Measurements from ENCODE around the gene AADACL4. TPM values are rescaled to one million over a fixed set of nuclear protein-coding genes. Genes with fewer than 3 reads are reported as not detected.

AADACL4 gene
- total RNA-seq, 5 donors from 2014 or later (not counting 1 experiment from before 2014, with no cell fraction given) = not detected

GRCh38 chr1:12618965-12619791, 24.7 kb upstream of the AADACL4 start:
- H3K9me3 ChIP-seq = no peaks in the 10 kb centered on the region
- H3K4me1 Mint-ChIP-seq = peaks cover 43 to 56% (median 53%) of the 10 kb centered on the region in 3 donors
- H3K4me1 ChIP-seq (ENCODE audit: control insufficient read depth in 1 of 2, extremely low read depth in 1 of 2, insufficient read depth in 2 of 2, low read length in 2 of 2) = peaks cover 14 to 62% of the 10 kb centered on the region in 2 experiments
- ATAC-seq (replicated peaks in 1 of 4) (peak; percentile 31 to 53 (median 52)), DNase-seq (peak in 27 of 35 experiments; percentile 16 to 74 (median 38))
- POLR2A ChIA-PET = interaction anchor here in 1 of 2 donors (1.0 kb wide), 1 partner anchor 15 kb away, joined by 3 read pairs; no protein-coding TSS in a partner anchor
- peak overlapping the region; percentile 67 for H3K27ac ChIP-seq (ENCODE audit: low read length)
- no peaks in the 10 kb centered on the region for H3K9me3 Mint-ChIP-seq
- H3K4me3 ChIP-seq (ENCODE audit: control insufficient read depth in 1 of 2, extremely low read depth in 1 of 2, low read length in 1 of 2) = peak overlapping the region; percentile 87 to 95
- H3K27me3 ChIP-seq (replicated peaks in 1 of 2; ENCODE audit: control insufficient read depth in 2 of 2, extremely low read depth in 1 of 2, insufficient read depth in 2 of 2, low read length in 1 of 2) = peaks cover 0 to 16% of the 10 kb centered on the region in 2 experiments
- H3K36me3 ChIP-seq (ENCODE audit: control insufficient read depth in 2 of 2, extremely low read depth in 1 of 2, insufficient read depth in 1 of 2, low read length in 1 of 2) = no peaks in the 10 kb centered on the region
- H3K4me3 Mint-ChIP-seq = peak overlapping the region; percentile 97 to 99 (median 98)
- peaks cover 0 to 2% of the 10 kb centered on the region in 2 donors for H3K27me3 Mint-ChIP-seq
- H3K36me3 Mint-ChIP-seq = peaks cover 4% of the 10 kb centered on the region
- CTCF ChIA-PET = interaction anchor here (0.7 to 8.0 kb wide), 9 partner anchors 15 to 346 kb away, joined by 3 to 47 read pairs (median 4); no protein-coding TSS in a partner anchor
- peak overlapping the region; percentile 90 to 97 for H3K27ac Mint-ChIP-seq
- WGBS (ENCODE audit: insufficient coverage) = under 1% methylated on average over 18 of the region's 30 CpGs

DNA sequence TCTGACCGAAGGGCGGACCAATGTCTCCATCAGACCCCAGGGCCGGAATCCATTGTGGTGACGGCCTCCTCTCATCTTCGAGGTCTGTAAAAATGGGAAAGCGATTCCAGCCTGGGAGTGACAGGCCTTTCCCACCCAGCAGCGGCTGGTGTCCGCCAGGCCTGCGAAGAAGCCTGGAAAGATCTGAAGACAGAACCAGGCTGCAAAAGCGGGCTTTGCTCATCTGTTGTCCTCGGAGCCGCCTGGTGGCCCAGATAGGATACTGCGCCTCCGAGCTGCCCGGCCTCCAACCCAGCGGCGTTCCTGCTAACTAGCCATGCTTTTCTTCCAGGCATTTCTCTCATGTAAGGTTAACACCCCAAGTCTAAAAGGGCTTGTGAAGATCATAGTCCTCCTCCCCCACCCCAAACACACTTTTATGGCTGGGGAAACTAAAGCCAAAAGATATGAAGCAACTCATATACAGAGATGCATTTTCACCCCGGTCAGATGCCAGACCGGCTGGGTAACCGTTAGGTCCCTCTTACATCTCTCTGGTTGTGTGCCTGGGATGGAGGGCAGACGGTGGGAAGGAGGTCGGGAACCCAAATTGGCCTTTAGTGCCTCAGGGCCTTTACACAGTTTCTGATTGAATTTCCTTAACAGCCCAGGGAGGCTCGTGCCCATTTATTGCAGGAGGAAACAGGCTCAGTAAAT, 23.9 kb upstream of the AADACL4 start:
- peak; percentile 48 to 86 (median 70) for DNase-seq
- ATAC-seq (replicated peaks in 1 of 4) = peak; percentile 39 to 59 (median 46)
- H3K4me3 Mint-ChIP-seq = peak overlapping the region; percentile 97 to 99 (median 98)
- H3K36me3 ChIP-seq (ENCODE audit: control insufficient read depth in 2 of 2, extremely low read depth in 1 of 2, insufficient read depth in 1 of 2, low read length in 1 of 2) = no peaks in the 10 kb centered on the region
- H3K9me3 ChIP-seq = no peaks in the 10 kb centered on the region
- H3K27ac Mint-ChIP-seq = peak overlapping the region; percentile 72 to 76
- POLR2A ChIA-PET = no interaction called here
- H3K4me3 ChIP-seq (ENCODE audit: control insufficient read depth in 1 of 2, extremely low read depth in 1 of 2, low read length in 1 of 2) = peak overlapping the region; percentile 44 to 87
- WGBS (ENCODE audit: insufficient coverage) = under 1% methylated on average over 14 of the region's 23 CpGs
- CTCF ChIA-PET = interaction anchor here (0.5 to 8.0 kb wide), 5 partner anchors 15 to 305 kb away, joined by 3 to 47 read pairs (median 3); no protein-coding TSS in a partner anchor
- peaks cover 0 to 2% of the 10 kb centered on the region in 2 donors for H3K27me3 Mint-ChIP-seq
- H3K4me1 ChIP-seq (ENCODE audit: control insufficient read depth in 1 of 2, extremely low read depth in 1 of 2, insufficient read depth in 2 of 2, low read length in 2 of 2) = peaks cover 11 to 57% of the 10 kb centered on the region in 2 experiments
- no peaks in the 10 kb centered on the region for H3K36me3 Mint-ChIP-seq
- H3K27ac ChIP-seq (ENCODE audit: low read length) = no peak overlapping the region
- peaks cover 36 to 49% (median 45%) of the 10 kb centered on the region in 3 donors for H3K4me1 Mint-ChIP-seq
- H3K9me3 Mint-ChIP-seq = no peaks in the 10 kb centered on the region
- H3K27me3 ChIP-seq (replicated peaks in 1 of 2; ENCODE audit: control insufficient read depth in 2 of 2, extremely low read depth in 1 of 2, insufficient read depth in 2 of 2, low read length in 1 of 2) = peaks cover 0 to 16% of the 10 kb centered on the region in 2 experiments

- DNase-seq = peak in 6 of 35 experiments; percentile 10 to 55 (median 15)
- ATAC-seq (replicated peaks in 1 of 4) = no peak
- Histone ChIP-seq H3K9me3 (no peaks in the 10 kb centered on the region), H3K4me3 (ENCODE audit: control insufficient read depth in 1 of 2, extremely low read depth in 1 of 2, low read length in 1 of 2) (no peak overlapping the region), H3K27ac (ENCODE audit: low read length) (no peak overlapping the region), H3K36me3 (ENCODE audit: control insufficient read depth in 2 of 2, extremely low read depth in 1 of 2, insufficient read depth in 1 of 2, low read length in 1 of 2) (no peaks in the 10 kb centered on the region), H3K27me3 (replicated peaks in 1 of 2; ENCODE audit: control insufficient read depth in 2 of 2, extremely low read depth in 1 of 2, insufficient read depth in 2 of 2, low read length in 1 of 2) (peaks cover 0 to 16% of the 10 kb centered on the region in 2 experiments), H3K4me1 (ENCODE audit: control insufficient read depth in 1 of 2, extremely low read depth in 1 of 2, insufficient read depth in 2 of 2, low read length in 2 of 2) (peaks cover 7 to 52% of the 10 kb centered on the region in 2 experiments)
- Mint-ChIP-seq H3K27ac (peak overlapping the region; percentile 72 to 76), H3K9me3 (no peaks in the 10 kb centered on the region), H3K4me1 (peaks cover 30 to 44% (median 40%) of the 10 kb centered on the region in 3 donors), H3K36me3 (no peaks in the 10 kb centered on the region), H3K4me3 (peak overlapping the region; percentile 97 to 99 (median 98)), H3K27me3 (peaks cover 0 to 2% of the 10 kb centered on the region in 2 donors)
- ChIA-PET CTCF (interaction anchor here (0.5 to 8.0 kb wide), 4 partner anchors 16 to 236 kb away, joined by 3 to 47 read pairs (median 3); no protein-coding TSS in a partner anchor), POLR2A (no interaction called here)
- WGBS (ENCODE audit: insufficient coverage) = no CpG with 5 or more reads among the region's 4 CpGs
Observed at GRCh38 chr1:12620488-12620865, 23.4 kb upstream of the AADACL4 start.

- no peak overlapping the region for H3K4me3 ChIP-seq (ENCODE audit: control insufficient read depth in 1 of 2, extremely low read depth in 1 of 2, low read length in 1 of 2)
- peaks cover 0 to 2% of the 10 kb centered on the region in 2 donors for H3K27me3 Mint-ChIP-seq
- WGBS (ENCODE audit: insufficient coverage) = 89% methylated on average over 7 of the region's 8 CpGs
- peaks cover 26 to 39% (median 35%) of the 10 kb centered on the region in 3 donors for H3K4me1 Mint-ChIP-seq
- DNase-seq = no peak
- no peak overlapping the region for H3K27ac ChIP-seq (ENCODE audit: low read length)
- H3K36me3 Mint-ChIP-seq = no peaks in the 10 kb centered on the region
- H3K36me3 ChIP-seq (ENCODE audit: control insufficient read depth in 2 of 2, extremely low read depth in 1 of 2, insufficient read depth in 1 of 2, low read length in 1 of 2) = no peaks in the 10 kb centered on the region
- H3K4me3 Mint-ChIP-seq = peak overlapping the region in 1 of 3 donors; percentile 99
- H3K27me3 ChIP-seq (replicated peaks in 1 of 2; ENCODE audit: control insufficient read depth in 2 of 2, extremely low read depth in 1 of 2, insufficient read depth in 2 of 2, low read length in 1 of 2) = peaks cover 0 to 14% of the 10 kb centered on the region in 2 experiments
- H3K9me3 Mint-ChIP-seq = no peaks in the 10 kb centered on the region
- ChIA-PET CTCF (interaction anchor here (1.0 to 8.0 kb wide), 3 partner anchors 15 to 236 kb away, joined by 3 to 47 read pairs (median 4); no protein-coding TSS in a partner anchor), POLR2A (no interaction called here)
- no peaks in the 10 kb centered on the region for H3K9me3 ChIP-seq
- H3K4me1 ChIP-seq (ENCODE audit: control insufficient read depth in 1 of 2, extremely low read depth in 1 of 2, insufficient read depth in 2 of 2, low read length in 2 of 2) = peaks cover 7 to 48% of the 10 kb centered on the region in 2 experiments
- peak overlapping the region in 1 of 2 donors; percentile 72 for H3K27ac Mint-ChIP-seq
- no peak for ATAC-seq (replicated peaks in 1 of 4)
Observed at GRCh38 chr1:12620931-12621330, 23.0 kb upstream of the AADACL4 start.

GRCh38 chr1:12621346-12622335, 22.2 kb upstream of the AADACL4 start:
- Mint-ChIP-seq H3K36me3 (no peaks in the 10 kb centered on the region), H3K4me1 (peaks cover 23 to 34% (median 32%) of the 10 kb centered on the region in 3 donors), H3K27ac (no peak overlapping the region), H3K4me3 (no peak overlapping the region), H3K27me3 (peaks cover 0 to 2% of the 10 kb centered on the region in 2 donors), H3K9me3 (no peaks in the 10 kb centered on the region)
- ChIA-PET POLR2A (no interaction called here), CTCF (interaction anchor here (1.0 to 8.0 kb wide), 4 partner anchors 15 to 237 kb away, joined by 3 to 47 read pairs (median 4); no protein-coding TSS in a partner anchor)
- Histone ChIP-seq H3K27ac (ENCODE audit: low read length) (no peak overlapping the region), H3K9me3 (no peaks in the 10 kb centered on the region), H3K36me3 (ENCODE audit: control insufficient read depth in 2 of 2, extremely low read depth in 1 of 2, insufficient read depth in 1 of 2, low read length in 1 of 2) (no peaks in the 10 kb centered on the region), H3K4me1 (ENCODE audit: control insufficient read depth in 1 of 2, extremely low read depth in 1 of 2, insufficient read depth in 2 of 2, low read length in 2 of 2) (peaks cover 7 to 40% of the 10 kb centered on the region in 2 experiments), H3K27me3 (replicated peaks in 1 of 2; ENCODE audit: control insufficient read depth in 2 of 2, extremely low read depth in 1 of 2, insufficient read depth in 2 of 2, low read length in 1 of 2) (peaks cover 0 to 10% of the 10 kb centered on the region in 2 experiments), H3K4me3 (ENCODE audit: control insufficient read depth in 1 of 2, extremely low read depth in 1 of 2, low read length in 1 of 2) (no peak overlapping the region)
- WGBS (ENCODE audit: insufficient coverage) = 93% methylated on average over 13 of the region's 15 CpGs
- ATAC-seq (replicated peaks in 1 of 4) (no peak), DNase-seq (no peak)

Measured in T-cell (primary cell).